ENCODE results near the gene INPP5K.
"Not testable (repeated sequence)": the region's sequence is repeated elsewhere in the genome, so short reads cannot be mapped to it uniquely, and the experiment has no call there.

The INPP5K gene

DNA sequence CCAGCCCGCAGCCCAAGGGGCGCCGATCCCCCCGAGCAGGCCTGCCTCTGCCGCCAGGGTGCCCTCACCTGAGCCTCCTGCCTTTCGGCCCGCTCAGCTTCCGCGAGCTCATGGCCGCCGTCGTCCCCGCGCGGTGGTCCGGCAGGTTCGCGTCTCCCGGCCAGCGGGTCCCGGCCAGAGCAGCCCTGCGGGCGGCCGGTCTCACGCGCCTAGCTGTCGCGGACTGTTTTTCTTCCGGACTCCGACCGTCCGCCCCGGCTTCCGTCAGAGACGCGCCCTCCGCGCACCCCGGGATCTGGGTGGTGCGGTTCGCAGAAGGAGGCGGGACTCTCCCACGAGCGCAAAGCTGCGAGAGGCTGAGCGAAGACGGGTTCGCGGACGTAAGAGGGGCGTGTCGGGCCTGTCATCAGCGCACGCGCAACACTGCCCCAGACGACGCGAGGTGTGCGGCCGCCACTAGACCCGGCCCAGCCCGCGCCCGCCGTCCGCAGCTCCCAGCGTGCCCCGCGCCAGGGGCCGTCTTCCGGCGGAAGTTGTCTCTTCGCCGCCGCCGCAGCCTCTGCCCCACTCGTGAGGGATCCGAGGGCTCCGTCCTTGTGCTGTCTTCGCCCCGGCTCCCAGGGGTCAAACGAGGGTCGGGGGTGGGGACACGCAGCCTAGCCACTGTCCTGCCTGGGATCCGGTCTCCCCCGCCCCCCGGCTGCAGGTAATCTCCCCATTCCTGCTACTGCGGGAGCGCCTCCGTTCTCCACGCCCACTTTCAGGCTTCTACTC, at the start of gene INPP5K:
Gene INPP5K, minus strand, starts transcription at position 225 of the 774 bp plus-strand sequence. Its CDS starts 113 bp downstream, at position 112.
- DNase-seq (ENCODE audit: low read depth, low spot score), result peak; percentile 99

- no peak for DNase-seq (ENCODE audit: low read depth, low spot score)
Observed at GRCh38 chr17:1565877-1566276, 49.5 kb upstream of the INPP5K start.

- DNase-seq (ENCODE audit: low read depth, low spot score), result no peak
Observed at GRCh38 chr17:1563786-1564613, 47.6 kb upstream of the INPP5K start.

DNA sequence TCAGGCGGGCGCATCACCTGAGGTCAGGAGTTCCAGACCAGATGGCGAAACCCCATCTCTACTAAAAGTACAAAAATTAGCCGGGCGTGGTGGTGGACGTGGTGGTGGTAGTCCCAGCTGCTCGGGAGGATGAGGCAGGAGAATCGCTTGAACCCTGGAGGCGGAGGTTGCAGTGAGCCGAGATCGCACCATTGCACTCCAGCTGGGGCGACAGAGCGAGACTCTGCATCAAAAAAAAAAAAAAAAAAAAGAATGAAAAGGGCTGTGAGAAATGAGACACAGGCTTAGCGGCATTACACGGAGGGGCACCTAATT, 47.0 kb upstream of the INPP5K start:
- DNase-seq (ENCODE audit: low read depth, low spot score), result not testable (repeated sequence)

DNA sequence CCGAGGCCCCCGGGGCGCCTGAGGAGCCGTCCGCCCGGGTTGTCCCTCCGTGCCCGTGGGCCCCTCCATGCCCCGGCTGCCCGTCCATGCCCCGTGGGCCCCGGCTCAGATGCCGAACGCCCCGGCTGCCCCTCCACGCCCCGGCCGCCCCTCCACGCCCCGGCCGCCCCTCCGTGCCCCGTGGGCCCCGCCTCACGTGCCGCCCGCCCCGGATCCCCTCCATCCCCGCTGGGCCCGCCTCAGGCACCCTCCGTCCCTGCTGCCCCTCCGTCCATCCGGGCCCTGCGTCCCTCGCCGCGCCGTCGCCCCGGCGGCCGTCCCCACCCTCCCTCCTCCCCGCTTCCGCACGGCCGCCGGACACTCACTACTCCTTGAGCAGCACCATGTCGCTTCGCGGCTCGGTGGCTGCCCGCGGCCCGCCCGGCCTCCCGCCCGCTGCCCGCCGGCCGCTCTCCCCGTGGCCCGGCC, 45.8 kb upstream of the INPP5K start:
- no peak for DNase-seq (ENCODE audit: low read depth, low spot score)

DNA sequence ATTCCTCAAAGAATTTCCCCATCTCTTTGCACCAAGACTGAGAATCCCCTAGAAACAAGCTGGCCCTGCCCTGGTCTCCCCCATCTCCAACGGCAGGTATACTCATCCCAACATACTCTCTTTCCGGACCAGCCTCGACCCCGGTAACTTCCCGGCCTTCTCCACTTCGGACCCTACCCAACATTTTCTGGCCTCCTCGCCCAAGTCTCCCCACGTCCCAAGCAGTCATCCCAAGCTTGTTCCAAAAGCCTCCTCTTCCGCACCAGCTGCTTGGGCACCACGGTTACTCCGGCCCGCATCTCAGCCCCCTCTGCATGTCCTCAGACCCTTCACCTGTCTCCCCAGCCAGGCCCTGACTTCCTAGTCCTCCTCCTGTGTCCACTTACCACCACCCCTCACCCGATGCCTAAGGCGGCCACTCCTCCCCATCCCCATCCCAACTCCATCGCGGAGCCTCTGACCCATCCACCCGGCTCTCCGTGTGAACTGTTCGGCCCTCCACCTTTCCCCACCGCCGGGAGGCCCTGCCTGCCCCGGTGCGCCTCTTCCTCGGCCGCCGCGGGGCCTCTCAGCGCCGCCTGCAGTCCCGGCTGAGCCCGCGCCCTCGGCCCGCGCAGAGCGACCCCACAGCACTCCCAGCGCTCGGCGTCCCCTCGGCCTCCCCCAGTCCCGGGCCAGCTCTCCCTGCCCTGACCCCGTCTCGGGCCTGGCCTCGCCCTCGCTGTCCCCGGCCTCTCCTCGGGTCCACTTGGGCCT, 45.2 kb upstream of the INPP5K start:
- peak; percentile 66 for DNase-seq (ENCODE audit: low read depth, low spot score)

GRCh38 chr17:1560858-1561355, 44.5 kb upstream of the INPP5K start:
- DNase-seq (ENCODE audit: low read depth, low spot score), result no peak

- no peak for DNase-seq (ENCODE audit: low read depth, low spot score)
Observed at GRCh38 chr17:1560101-1560857, 43.9 kb upstream of the INPP5K start.

DNA sequence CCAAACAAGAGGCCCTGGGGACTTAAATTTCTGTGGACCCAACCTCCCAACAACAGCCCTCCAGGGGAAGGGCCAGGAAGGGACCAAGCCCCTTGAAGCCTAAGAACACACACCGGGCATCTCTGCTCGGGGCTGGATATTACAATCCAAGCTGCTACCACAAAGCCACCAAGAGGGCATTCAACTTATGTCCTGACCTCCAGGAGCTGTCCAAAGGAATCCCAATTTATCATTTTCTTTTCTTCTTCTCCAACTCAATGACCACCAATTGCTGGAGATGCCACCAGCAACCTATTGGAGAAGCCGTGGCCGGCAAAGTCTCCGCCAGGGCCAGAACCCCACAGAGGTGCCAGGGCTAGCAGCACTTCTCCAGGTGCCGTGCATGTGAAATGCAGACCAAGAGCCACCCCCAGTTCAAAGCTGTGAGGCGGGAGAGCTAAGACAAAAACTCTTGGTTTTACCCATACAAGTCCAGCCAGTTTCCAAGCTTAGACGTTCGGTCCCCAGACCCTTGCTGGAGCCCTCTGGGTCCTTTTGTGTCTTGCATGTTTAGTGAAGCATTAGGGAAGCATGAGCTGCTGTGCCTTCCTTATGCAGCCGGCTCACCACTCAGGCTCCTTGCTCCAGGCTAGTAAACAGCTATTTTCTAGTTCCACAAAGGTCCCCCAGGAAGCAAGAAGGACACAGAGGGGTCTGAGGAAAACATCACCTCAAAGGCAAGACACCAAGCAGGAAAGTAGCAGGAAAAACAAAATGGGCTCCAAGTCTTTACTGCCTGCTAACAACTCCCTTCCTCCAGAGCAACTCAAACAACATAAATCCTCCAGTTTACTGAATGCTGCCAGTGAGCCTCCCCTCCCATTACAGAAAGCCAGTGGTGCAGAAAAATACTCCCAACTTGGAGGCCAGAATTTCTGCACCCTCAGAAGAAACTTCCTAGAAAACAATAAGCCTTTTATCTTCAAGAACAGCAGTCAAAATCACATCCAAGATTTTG, 42.9 kb upstream of the INPP5K start:
- DNase-seq (ENCODE audit: low read depth, low spot score), result no peak

- DNase-seq (ENCODE audit: low read depth, low spot score), result no peak
Observed at GRCh38 chr17:1558401-1558800, 42.0 kb upstream of the INPP5K start.

DNA sequence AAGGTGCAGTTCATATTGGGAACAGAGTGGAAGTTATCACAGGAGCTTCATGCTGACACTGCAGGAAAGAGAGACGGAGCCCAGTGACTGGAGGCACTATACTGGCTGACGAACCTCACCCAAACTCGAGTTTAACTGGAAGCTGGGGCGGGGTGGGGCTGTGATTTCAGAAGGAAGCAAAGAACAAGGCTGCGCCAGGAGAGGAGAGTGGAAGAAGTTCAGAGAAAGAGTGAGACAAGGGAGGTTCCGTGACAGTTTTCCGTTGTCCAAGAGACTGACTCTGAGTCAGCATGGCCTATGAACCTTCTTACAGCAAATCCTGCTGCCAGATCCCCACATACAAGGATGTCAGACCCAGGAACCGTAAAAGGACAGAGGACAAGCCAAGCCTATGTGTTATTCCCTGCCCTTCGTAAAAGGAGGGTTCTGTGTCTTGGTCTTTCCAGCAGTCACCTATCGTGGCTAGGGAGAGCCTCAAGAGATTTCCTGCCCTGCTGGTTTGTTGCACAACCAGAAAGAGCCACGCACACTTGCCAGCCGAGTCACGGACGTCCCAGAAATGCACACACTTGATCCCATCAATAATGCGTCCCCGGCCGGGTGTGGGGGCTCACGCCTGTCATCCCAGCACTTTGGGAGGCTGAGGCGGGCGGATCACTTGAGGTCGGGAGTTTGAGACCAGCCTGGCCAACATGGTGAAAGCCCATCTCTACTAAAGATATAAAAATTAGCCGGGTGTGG, 41.1 kb upstream of the INPP5K start:
- DNase-seq (ENCODE audit: low read depth, low spot score), result no peak

- DNase-seq (ENCODE audit: low read depth, low spot score), result no peak
Observed at GRCh38 chr17:1555651-1556471, 39.4 kb upstream of the INPP5K start.

GRCh38 chr17:1554751-1555540, 38.5 kb upstream of the INPP5K start:
- no peak for DNase-seq (ENCODE audit: low read depth, low spot score)

- no peak for DNase-seq (ENCODE audit: low read depth, low spot score)
Observed at GRCh38 chr17:1553354-1554266, 37.2 kb upstream of the INPP5K start.

DNA sequence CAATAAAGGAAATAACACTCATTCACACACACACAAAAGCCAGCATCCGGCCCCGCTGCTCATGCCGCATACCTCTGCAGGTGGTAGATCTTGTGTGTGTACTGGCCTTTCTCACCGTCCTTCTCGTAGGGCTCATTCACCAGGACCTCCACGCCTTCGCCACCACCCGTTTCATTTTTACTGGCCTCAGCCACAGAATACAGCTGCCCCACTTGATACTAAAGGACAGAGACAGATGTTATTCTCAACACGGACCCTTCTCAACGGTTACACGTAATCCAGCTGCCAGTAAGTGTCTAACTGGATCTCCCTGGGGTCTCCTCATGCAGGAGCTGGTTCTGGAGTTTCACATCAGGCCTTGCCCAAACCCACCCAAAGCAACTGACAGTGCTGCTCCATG, 36.5 kb upstream of the INPP5K start:
- no peak for DNase-seq (ENCODE audit: low read depth, low spot score)

- DNase-seq (ENCODE audit: low read depth, low spot score), result no peak
Observed at GRCh38 chr17:1551741-1552140, 35.3 kb upstream of the INPP5K start.

DNA sequence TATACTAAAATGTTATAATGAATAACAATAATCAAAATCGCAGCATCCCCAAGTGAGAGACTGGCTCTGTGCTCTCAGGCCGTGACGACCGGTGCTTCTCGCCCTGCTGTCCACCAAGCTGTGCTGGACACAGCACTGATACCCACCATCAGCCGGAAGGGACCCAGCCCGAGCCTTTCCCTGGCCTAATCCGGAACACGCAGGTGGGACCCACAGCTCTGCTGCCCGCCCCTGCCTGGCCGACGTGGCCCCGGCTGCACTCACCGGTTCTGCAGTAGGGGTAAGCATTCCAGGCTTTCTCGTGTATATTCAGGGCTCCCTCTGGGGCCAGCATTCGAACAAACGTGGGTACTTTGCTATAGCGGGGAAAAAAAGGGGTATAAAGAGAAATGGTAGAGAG, 31.6 kb upstream of the INPP5K start:
- DNase-seq (ENCODE audit: low read depth, low spot score), result no peak

Data from astrocyte of the hippocampus (primary cell).